MCF 10A (cell line): Measurements from ENCODE around the gene RAB3D. TPM values are rescaled to one million over a fixed set of nuclear protein-coding genes. Genes with fewer than 3 reads are reported as not detected.
A peak's percentile ranks its signal among the peaks of the same experiment; 100 is the strongest.

Source experiments
- BruUV-seq: library from RNA; stranded (reverse); fragments of 400-500 nt; replicated peaks from 2 replicates; lab custom pipeline; 2021; lab: Mats Ljungman, UMichigan
- CTCF ChIA-PET: fragments of 300-600 bp; sonication (Branson Sonifier 250); formaldehyde crosslinking; extraction: SDS; loops from one replicate; lab custom pipeline; 2021; ENCODE audit warnings: antibody characterized with exemption, inconsistent platforms; lab: Yijun Ruan, JAX
- POLR2A ChIA-PET: fragments of 300-600, 350-650 bp; sonication (Branson Sonifier 250); formaldehyde crosslinking; extraction: SDS; loops from one replicate; lab custom pipeline; 2020; ENCODE audit warnings: antibody characterized with exemption, inconsistent platforms; lab: Yijun Ruan, JAX
- DNase-seq: peaks from one replicate; pipeline ENCODE4 v3.0.0-alpha.2; 2018; ENCODE audit not compliant: unreplicated experiment
- H3K27ac Mint-ChIP-seq: one replicate; pipeline ENCODE4 v1.8.0; 2022; ENCODE audit warnings: mild to moderate bottlenecking, low read depth, mixed read lengths; ENCODE audit not compliant: unreplicated experiment
- H3K27me3 Mint-ChIP-seq: one replicate; pipeline ENCODE4 v1.8.0; 2022; ENCODE audit warnings: mixed read lengths; ENCODE audit not compliant: insufficient read depth, unreplicated experiment
- H3K36me3 Mint-ChIP-seq: one replicate; pipeline ENCODE4 v1.8.0; 2022; ENCODE audit warnings: mild to moderate bottlenecking, moderate library complexity, mixed read lengths; ENCODE audit not compliant: insufficient read depth, unreplicated experiment
- H3K4me1 Mint-ChIP-seq: one replicate; pipeline ENCODE4 v1.8.0; 2022; ENCODE audit warnings: mixed read lengths; ENCODE audit not compliant: insufficient read depth, unreplicated experiment
- H3K4me3 Mint-ChIP-seq: one replicate; pipeline ENCODE4 v1.8.0; 2022; ENCODE audit warnings: mild to moderate bottlenecking, moderate library complexity, mixed read lengths; ENCODE audit not compliant: unreplicated experiment
- H3K9me3 Mint-ChIP-seq: one replicate; pipeline ENCODE4 v1.8.0; 2022; ENCODE audit warnings: mixed read lengths; ENCODE audit not compliant: unreplicated experiment
- CTCF ChIP-seq: fragments of 200-600 bp; IDR thresholded peaks from one replicate; pipeline ENCODE4 v1.8.0; 2022; ENCODE audit warnings: antibody characterized with exemption, mild to moderate bottlenecking; ENCODE audit not compliant: unreplicated experiment
- intact Hi-C: fragments of 100-400 bp; cut with micrococcal nuclease; formaldehyde crosslinking; loops from 2 replicates; pipeline ENCODE4 v1.14.1; 2022
- total RNA-seq: library from RNA; stranded (reverse); gene quantifications from 2 replicates; pipeline ENCODE4 v1.2.3, GENCODE V29; 2022

Gene RAB3D
- total RNA-seq, 1 experiment from 2014 or later: 46.5 TPM

DNA sequence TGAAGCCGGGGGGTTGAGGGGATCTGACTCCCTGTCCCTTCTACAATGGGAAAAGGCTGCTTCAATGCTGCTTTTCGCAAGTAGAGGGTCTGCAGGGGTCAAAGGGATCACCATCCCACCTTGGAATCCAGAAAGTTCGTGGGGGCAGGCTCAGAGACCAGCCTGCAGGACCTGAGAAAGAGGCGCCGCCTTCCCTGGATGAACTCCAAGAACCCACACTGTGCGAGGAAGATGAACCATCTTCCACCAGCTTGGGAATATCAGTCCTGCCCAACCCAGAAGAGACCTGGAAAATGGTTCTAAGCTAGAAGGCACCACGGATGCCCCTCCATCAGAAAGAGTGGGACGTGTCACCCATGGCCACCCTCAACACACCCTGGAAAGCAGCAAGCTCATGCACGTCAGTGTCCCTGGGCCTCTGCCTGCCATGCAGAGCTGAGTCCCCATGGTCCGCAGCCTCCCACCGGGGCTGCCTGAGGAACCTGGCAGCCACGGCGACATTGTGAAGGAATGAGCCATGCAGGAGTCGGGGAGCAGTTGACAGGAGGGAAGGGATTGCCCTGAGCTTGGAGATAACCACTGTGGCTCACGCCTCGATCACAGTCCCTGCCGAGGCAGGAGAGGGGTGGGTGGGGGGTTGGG is 14.6 kb downstream of the RAB3D start:
- DNase-seq: peak; percentile 40
- no peaks in the 10 kb centered on the region for H3K9me3 Mint-ChIP-seq
- CTCF ChIA-PET: interaction anchor here (0.5 to 1.4 kb wide), 6 partner anchors 20 to 840 kb away, joined by 3 read pairs; no protein-coding TSS in a partner anchor
- H3K4me3 Mint-ChIP-seq: peak overlapping the region; percentile 53
- no peak for TF ChIP-seq CTCF
- no peaks in the 10 kb centered on the region for H3K27me3 Mint-ChIP-seq
- peaks cover 54% of the 10 kb centered on the region for H3K36me3 Mint-ChIP-seq
- BruUV-seq: no TSS peak
- intact Hi-C loops: no loop called here
- peaks cover 10% of the 10 kb centered on the region for H3K4me1 Mint-ChIP-seq
- POLR2A ChIA-PET: interaction anchor here (0.7 to 4.8 kb wide), 14 partner anchors 8 to 265 kb away, joined by 3 to 33 read pairs (median 5); partner anchors contain the start of genes CCDC159, RAB3D, SWSAP1 and TMEM205
- no peak overlapping the region for H3K27ac Mint-ChIP-seq

GRCh38 chr19:11324079-11324661 is 15.3 kb downstream of the RAB3D start:
- POLR2A ChIA-PET: interaction anchor here (0.7 to 4.8 kb wide), 14 partner anchors 9 to 266 kb away, joined by 3 to 33 read pairs (median 5); partner anchors contain the start of genes CCDC159, SWSAP1 and TMEM205
- Mint-ChIP-seq H3K4me1 (peaks cover 16% of the 10 kb centered on the region), H3K36me3 (peaks cover 55% of the 10 kb centered on the region), H3K4me3 (peak overlapping the region; percentile 53), H3K27me3 (no peaks in the 10 kb centered on the region), H3K27ac (peak overlapping the region; percentile 49), H3K9me3 (no peaks in the 10 kb centered on the region)
- peak; percentile 99 for DNase-seq
- CTCF ChIA-PET: interaction anchor here (0.5 to 1.4 kb wide), 6 partner anchors 21 to 840 kb away, joined by 3 to 4 read pairs (median 3); no protein-coding TSS in a partner anchor
- intact Hi-C loops: no loop called here
- no TSS peak for BruUV-seq
- no peak for TF ChIP-seq CTCF

- Mint-ChIP-seq H3K4me3 (peak overlapping the region; percentile 53), H3K27ac (peak overlapping the region; percentile 49), H3K9me3 (no peaks in the 10 kb centered on the region), H3K27me3 (no peaks in the 10 kb centered on the region), H3K36me3 (peaks cover 50% of the 10 kb centered on the region), H3K4me1 (peaks cover 17% of the 10 kb centered on the region)
- TF ChIP-seq CTCF: no peak
- intact Hi-C loops: no loop called here
- CTCF ChIA-PET: interaction anchor here (0.6 to 1.5 kb wide), 4 partner anchors 30 to 159 kb away, joined by 3 to 7 read pairs (median 4); no protein-coding TSS in a partner anchor
- POLR2A ChIA-PET: interaction anchor here (1.0 to 4.8 kb wide), 11 partner anchors 9 to 185 kb away, joined by 3 to 33 read pairs (median 5); partner anchors contain the start of genes CCDC159, SWSAP1 and TMEM205
- BruUV-seq: TSS peak; percentile 28
- DNase-seq: peak; percentile 49
Observed at GRCh38 chr19:11323601-11324078, 15.8 kb downstream of the RAB3D start.
